PC-9 (cell line): ENCODE results near the gene PCDHGC4.

Experiments
- EZH2 ChIP-seq: fragments of 200-600 bp; sonication (generic); IDR thresholded peaks from 2 replicates; pipeline ENCODE4 v1.8.0; 2017; ENCODE audit warnings: antibody characterized with exemption, low read depth
- TF ChIP-seq, protein P1 (sequence below): fragments of 200-600 bp; sonication (generic); conservative IDR thresholded peaks from 2 replicates; pipeline ENCODE4 v1.6.1; 2017; ENCODE audit warnings: mixed run types, antibody characterized with exemption, mild to moderate bottlenecking, moderate library complexity

- TF ChIP-seq, protein P1, sequence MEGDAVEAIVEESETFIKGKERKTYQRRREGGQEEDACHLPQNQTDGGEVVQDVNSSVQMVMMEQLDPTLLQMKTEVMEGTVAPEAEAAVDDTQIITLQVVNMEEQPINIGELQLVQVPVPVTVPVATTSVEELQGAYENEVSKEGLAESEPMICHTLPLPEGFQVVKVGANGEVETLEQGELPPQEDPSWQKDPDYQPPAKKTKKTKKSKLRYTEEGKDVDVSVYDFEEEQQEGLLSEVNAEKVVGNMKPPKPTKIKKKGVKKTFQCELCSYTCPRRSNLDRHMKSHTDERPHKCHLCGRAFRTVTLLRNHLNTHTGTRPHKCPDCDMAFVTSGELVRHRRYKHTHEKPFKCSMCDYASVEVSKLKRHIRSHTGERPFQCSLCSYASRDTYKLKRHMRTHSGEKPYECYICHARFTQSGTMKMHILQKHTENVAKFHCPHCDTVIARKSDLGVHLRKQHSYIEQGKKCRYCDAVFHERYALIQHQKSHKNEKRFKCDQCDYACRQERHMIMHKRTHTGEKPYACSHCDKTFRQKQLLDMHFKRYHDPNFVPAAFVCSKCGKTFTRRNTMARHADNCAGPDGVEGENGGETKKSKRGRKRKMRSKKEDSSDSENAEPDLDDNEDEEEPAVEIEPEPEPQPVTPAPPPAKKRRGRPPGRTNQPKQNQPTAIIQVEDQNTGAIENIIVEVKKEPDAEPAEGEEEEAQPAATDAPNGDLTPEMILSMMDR: no peak
- TF ChIP-seq EZH2: no peak
Measured at GRCh38 chr5:141488591-141489561, 4.0 kb downstream of the PCDHGC4 start, which contains the start of gene PCDHGC5.
